K562 (cell line): ENCODE data around the gene INS. TPM values are rescaled to one million over a fixed set of nuclear protein-coding genes. Genes with fewer than 3 reads are reported as not detected.

Experiments used
- CEBPG ChIP-seq, 3 experiments: fragments of 200-800 bp in 1 of 3; sonication (Bioruptor generic) in 1 of 3; sonication (generic) in 1 of 3; formaldehyde crosslinking in 1 of 3; IDR thresholded peaks in 2 of 3; conservative IDR thresholded peaks in 1 of 3; 2 replicates each; pipeline versions ENCODE4 v1.6.1 to v1.8.0; 2016 to 2022; ENCODE audit warnings: missing compliant biosample characterization in 2 of 3, missing genetic modification characterization in 2 of 3, mild to moderate bottlenecking in 1 of 3, missing genetic modification reagents in 1 of 3
- E2F8 ChIP-seq: fragments of 450-650 bp; IDR thresholded peaks from 2 replicates; pipeline ENCODE4 v1.7.1; 2018; ENCODE audit warnings: mild to moderate bottlenecking, low read depth; ENCODE audit not compliant: partially characterized antibody
- EGR1 ChIP-seq: fragments of 450-650 bp; conservative IDR thresholded peaks from 2 replicates; pipeline ENCODE4 v1.6.1; 2017; ENCODE audit warnings: mild to moderate bottlenecking
- MAFF ChIP-seq: IDR thresholded peaks from 2 replicates; pipeline ENCODE4 v1.6.1; 2012; ENCODE audit warnings: low read length, improper control_type of control experiment
- POLR2AphosphoS5 ChIP-seq: IDR thresholded peaks from 2 replicates; pipeline ENCODE4 v1.6.1; 2011; ENCODE audit warnings: mild to moderate bottlenecking, low read depth, low read length, moderate library complexity; ENCODE audit not compliant: control insufficient read depth, insufficient read depth
- SMAD3 ChIP-seq: fragments of 450-650 bp; formaldehyde crosslinking; conservative IDR thresholded peaks from 2 replicates; pipeline ENCODE4 v1.4.0; 2020; ENCODE audit warnings: mild to moderate bottlenecking
- TEAD4 ChIP-seq, 2 experiments: sonication (generic) in 1 of 2; formaldehyde crosslinking in 1 of 2; IDR thresholded peaks; 2 replicates each; pipeline versions ENCODE4 v1.6.1 to v1.8.0; 2012 to 2022; ENCODE audit warnings: borderline replicate concordance in 1 of 2, inconsistent platforms in 1 of 2, low read length in 1 of 2, mild to moderate bottlenecking in 1 of 2, missing genetic modification reagents in 1 of 2
- polyA plus RNA-seq, 8 experiments: library from polyadenylated mRNA; depleted of rRNA in 4 of 8; stranded (reverse) in 5 of 8; unstranded in 3 of 8; fragments of >200 nt; fragmentation: Nextera tagmentation in 2 of 8; fragmentation: Illumina TruSeq in 1 of 8; extraction: Ambion mirVana in 2 of 8; extraction: Trizol in 1 of 8; gene quantifications; 2 replicates each; pipeline versions ENCODE4 v1.2.1 to v1.2.3, GENCODE V29; 2011 to 2014; ENCODE audit warnings: inconsistent platforms in 1 of 8, missing spikeins in 1 of 8
- total RNA-seq, 7 experiments: library from RNA; depleted of rRNA in 6 of 7; stranded (reverse); fragments of >200 nt in 6 of 7; fragmentation: Illumina TruSeq in 2 of 7; extraction: Trizol in 2 of 7; gene quantifications; 2 replicates each; pipeline versions ENCODE4 v1.2.1 to v1.2.3, GENCODE V29; 2011 to 2021; ENCODE audit warnings: low replicate concordance in 1 of 7

INS gene
- total and polyA plus RNA-seq, 9 of the 15 experiments (the other 6 are each of a cell fraction or from before 2014, with no cell fraction given): not detected

- TF ChIP-seq EGR1 (no peak), CEBPG (CRISPR knock-in tag; IDR thresholded peaks at IDR 0.05) (no peak), CEBPG (tag; conservative IDR thresholded peaks at IDR 0.05 in 1 of 2, IDR thresholded peaks at IDR 0.05 in 1 of 2) (no peak), TEAD4 (IDR thresholded peaks at IDR 0.05; ENCODE audit: low read length) (no peak), TEAD4 (CRISPR knock-in tag; IDR thresholded peaks at IDR 0.05; ENCODE audit: borderline replicate concordance) (no peak), SMAD3 (CRISPR knock-in tag) (no peak), E2F8 (no peak), POLR2AphosphoS5 (no peak), MAFF (no peak)
Measured at GRCh38 chr11:2191883-2192282, 30.9 kb upstream of the INS start (continued).
